IMR-90 (cell line): ENCODE measurements around the gene OSGIN1. TPM values are rescaled to one million over a fixed set of nuclear protein-coding genes. Genes with fewer than 3 reads are reported as not detected.

Experiments used
- ATAC-seq: fragments of 200-7000 bp; cut with Tn5 transposase; 2 replicates; pipeline ENCODE4 v1.9.1; 2020; ENCODE audit warnings: low read depth, mild to moderate bottlenecking, moderate library complexity
- BruUV-seq: library from RNA; stranded (reverse); fragments of 400-500 nt; replicated peaks from 2 replicates; lab custom pipeline; 2021; lab: Mats Ljungman, UMichigan
- CTCF ChIA-PET: fragments of 300-600 bp; formaldehyde crosslinking; extraction: SDS; loops from one replicate; lab custom pipeline; 2021; ENCODE audit warnings: antibody characterized with exemption; lab: Yijun Ruan, JAX
- POLR2A ChIA-PET: fragments of 300-600 bp; sonication (Branson Sonifier 250); formaldehyde crosslinking; loops from one replicate; lab custom pipeline; 2022; ENCODE audit warnings: antibody characterized with exemption; ENCODE audit not compliant: unreplicated experiment; lab: Charles Lee
- DNase-seq: peaks from one replicate; pipeline ENCODE4 v3.0.0; 2013
- H2AFZ ChIP-seq: replicated peaks from 2 replicates; pipeline ENCODE3; 2013; ENCODE audit warnings: low read length, mild to moderate bottlenecking; ENCODE audit not compliant: poor library complexity
- H2AK5ac ChIP-seq: 2 replicates; pipeline ENCODE4 v1.6.1; 2013; ENCODE audit warnings: low read depth, low read length, inconsistent platforms
- H2AK9ac ChIP-seq: replicated peaks from 2 replicates; pipeline ENCODE3; 2013; ENCODE audit warnings: mild to moderate bottlenecking, low read depth, low read length, moderate library complexity; ENCODE audit not compliant: poor library complexity
- H2BK120ac ChIP-seq: 2 replicates; pipeline ENCODE4 v1.6.1; 2013; ENCODE audit warnings: low read depth, low read length, inconsistent platforms
- H2BK15ac ChIP-seq: 3 replicates; pipeline ENCODE4 v1.6.1; 2013; ENCODE audit warnings: low read depth, low read length, inconsistent platforms
- H2BK20ac ChIP-seq: 2 replicates; pipeline ENCODE4 v1.6.1; 2013; ENCODE audit warnings: low read depth, mild to moderate bottlenecking, inconsistent platforms, low read length, moderate library complexity
- H2BK5ac ChIP-seq: 2 replicates; pipeline ENCODE4 v1.6.1; 2013; ENCODE audit warnings: mild to moderate bottlenecking, low read depth, low read length, inconsistent platforms; ENCODE audit not compliant: poor library complexity, severe bottlenecking
- H3K14ac ChIP-seq: replicated peaks from 2 replicates; pipeline ENCODE4 v1.6.1; 2013; ENCODE audit warnings: low read depth, low read length, inconsistent platforms
- H3K18ac ChIP-seq: 2 replicates; pipeline ENCODE4 v1.6.1; 2013; ENCODE audit warnings: low read depth, low read length, control low read depth
- H3K23ac ChIP-seq: 2 replicates; pipeline ENCODE4 v1.6.1; 2013; ENCODE audit warnings: low read depth, low read length, inconsistent platforms
- H3K27ac ChIP-seq: 2 replicates; pipeline ENCODE4 v1.5.1; 2013; ENCODE audit warnings: mild to moderate bottlenecking, control low read depth, low read length; ENCODE audit not compliant: insufficient read depth
- H3K27me3 ChIP-seq: 2 replicates; pipeline ENCODE4 v1.6.1; 2013; ENCODE audit warnings: low read length; ENCODE audit not compliant: control insufficient read depth, insufficient read depth
- H3K36me3 ChIP-seq: 2 replicates; pipeline ENCODE4 v1.6.1; 2013; ENCODE audit warnings: low read length, mixed read lengths; ENCODE audit not compliant: control insufficient read depth, insufficient read depth
- H3K4ac ChIP-seq: 2 replicates; pipeline ENCODE4 v1.6.1; 2013; ENCODE audit warnings: low read depth, low read length, inconsistent platforms
- H3K4me1 ChIP-seq: 2 replicates; pipeline ENCODE4 v1.6.1; 2013; ENCODE audit warnings: low read length, mixed read lengths; ENCODE audit not compliant: control insufficient read depth, insufficient read depth
- H3K4me2 ChIP-seq: 2 replicates; pipeline ENCODE4 v1.6.1; 2013; ENCODE audit warnings: low read depth, mild to moderate bottlenecking, control low read depth, low read length, moderate library complexity
- H3K4me3 ChIP-seq: 2 replicates; pipeline ENCODE4 v1.5.1; 2013; ENCODE audit warnings: low read depth, mild to moderate bottlenecking, control low read depth, low read length, moderate library complexity; ENCODE audit not compliant: insufficient read depth
- H3K56ac ChIP-seq: 2 replicates; pipeline ENCODE4 v1.6.1; 2013; ENCODE audit warnings: low read length, inconsistent platforms; ENCODE audit not compliant: insufficient read depth; ENCODE audit errors: extremely low read depth
- H3K79me1 ChIP-seq, 2 experiments: 2 replicates each; pipeline ENCODE4 v1.6.1; 2013; ENCODE audit warnings: low read length in 2 of 2, inconsistent platforms in 1 of 2, low read depth in 1 of 2
- H3K9ac ChIP-seq: 2 replicates; pipeline ENCODE4 v1.6.1; 2013; ENCODE audit warnings: low read depth, low read length, control low read depth
- H3K9me1 ChIP-seq: 2 replicates; pipeline ENCODE4 v1.6.1; 2013; ENCODE audit warnings: low read length, inconsistent platforms; ENCODE audit not compliant: insufficient read depth
- H3K9me3 ChIP-seq: 2 replicates; pipeline ENCODE4 v1.6.1; 2013; ENCODE audit warnings: low read length; ENCODE audit not compliant: control insufficient read depth, insufficient read depth
- H4K20me1 ChIP-seq: 2 replicates; pipeline ENCODE4 v1.6.1; 2013; ENCODE audit warnings: low read length, inconsistent platforms; ENCODE audit not compliant: insufficient read depth
- H4K5ac ChIP-seq: 2 replicates; pipeline ENCODE4 v1.6.1; 2013; ENCODE audit warnings: mild to moderate bottlenecking, low read depth, low read length, control low read depth
- H4K8ac ChIP-seq, 2 experiments: 2 replicates each; pipeline ENCODE4 v1.6.1; 2013; ENCODE audit warnings: low read depth in 2 of 2, low read length in 2 of 2, control low read depth in 1 of 2, inconsistent platforms in 1 of 2
- H4K91ac ChIP-seq: 2 replicates; pipeline ENCODE4 v1.6.1; 2013; ENCODE audit warnings: low read depth, low read length, inconsistent platforms; ENCODE audit not compliant: insufficient read depth
- BHLHE40 ChIP-seq: fragments of 150-350 bp; IDR thresholded peaks from 2 replicates; pipeline ENCODE4 v1.6.1; 2016; ENCODE audit warnings: mild to moderate bottlenecking, low read depth, low read length
- CHD1 ChIP-seq: IDR thresholded peaks from 2 replicates; pipeline ENCODE4 v1.6.1; 2012; ENCODE audit warnings: low read depth, low read length, improper control_type of control experiment
- CTCF ChIP-seq: conservative IDR thresholded peaks from 2 replicates; pipeline ENCODE4 v1.5.1; 2012; ENCODE audit warnings: mild to moderate bottlenecking, low read depth, low read length, improper control_type of control experiment
- ELK1 ChIP-seq: fragments of 150-350 bp; IDR thresholded peaks from 2 replicates; pipeline ENCODE4 v1.6.1; 2016; ENCODE audit warnings: low read depth, mild to moderate bottlenecking, low read length, moderate library complexity, borderline replicate concordance
- FOS ChIP-seq: fragments of 150-350 bp; IDR thresholded peaks from 2 replicates; pipeline ENCODE4 v1.6.1; 2016; ENCODE audit warnings: low read depth, low read length
- RAD21 ChIP-seq: IDR thresholded peaks from 2 replicates; pipeline ENCODE4 v1.6.1; 2012; ENCODE audit warnings: low read length, improper control_type of control experiment
- RCOR1 ChIP-seq: IDR thresholded peaks from 2 replicates; pipeline ENCODE4 v1.6.1; 2012; ENCODE audit warnings: mild to moderate bottlenecking, low read length, improper control_type of control experiment; ENCODE audit not compliant: insufficient replicate concordance
- RFX5 ChIP-seq: IDR thresholded peaks from 2 replicates; pipeline ENCODE4 v1.8.0; 2012; ENCODE audit warnings: low read depth, mild to moderate bottlenecking, low read length, moderate library complexity
- SMC3 ChIP-seq: fragments of 150-350 bp; IDR thresholded peaks from 2 replicates; pipeline ENCODE4 v1.6.1; 2016; ENCODE audit warnings: low read depth, mild to moderate bottlenecking, antibody characterized with exemption, low read length, moderate library complexity
- WGBS, 2 experiments: methylation state at CpG; one replicate each; pipeline versions ENCODE4 v1.1.5 to v1.1.7; 2013; ENCODE audit warnings: missing lambda C conversion rate in 2 of 2; ENCODE audit not compliant: insufficient read length in 1 of 2; ENCODE audit errors: extremely low coverage in 2 of 2; 5-methylcytosine and 5-hydroxymethylcytosine counted together
- dilution Hi-C: fragments of 300-500 bp; cut with HindIII; formaldehyde crosslinking; loops from one replicate; pipeline ENCODE4 v1.14.3; 2018; ENCODE audit warnings: low sequenced_read_pairs; ENCODE audit not compliant: unreplicated experiment
- in situ Hi-C: fragments of 300-500 bp; cut with MboI; formaldehyde crosslinking; loops from 3 replicates; pipeline ENCODE4 v1.14.3; 2019; ENCODE audit warnings: low sequenced_read_pairs, inconsistent platforms, mixed read lengths
- intact Hi-C: fragments of 100-400 bp; cut with micrococcal nuclease; formaldehyde crosslinking; loops from 2 replicates; pipeline ENCODE4 v1.10.0; 2022
- polyA plus RNA-seq, 3 experiments: library from polyadenylated mRNA; depleted of rRNA; stranded (reverse); fragments of >200 nt; gene quantifications; 2 replicates each; pipeline ENCODE4 v1.2.3, GENCODE V29; 2012; ENCODE audit warnings: low replicate concordance in 1 of 3
- total RNA-seq: library from RNA; depleted of rRNA; stranded (reverse); fragments of >200 nt; gene quantifications from 2 replicates; pipeline ENCODE4 v1.2.3, GENCODE V29; 2012

The OSGIN1 gene
- total and polyA plus RNA-seq, 2 of the 4 experiments (the other 2 are of a cell fraction), result 0.90 to 6.4 TPM

- Histone ChIP-seq H4K20me1 (no peaks in the 10 kb centered on the region), H3K27ac (no peak overlapping the region), H4K8ac (no peak overlapping the region), H3K4me1 (no peaks in the 10 kb centered on the region), H3K18ac (no peak overlapping the region), H2BK5ac (no peak overlapping the region), H3K4me3 (no peak overlapping the region), H3K27me3 (no peaks in the 10 kb centered on the region), H3K79me1 (no peaks in the 10 kb centered on the region), H2AFZ (no peak overlapping the region), H3K9ac (no peak overlapping the region), H3K4me2 (no peak overlapping the region), H3K36me3 (no peaks in the 10 kb centered on the region), H2BK15ac (no peak overlapping the region), H2AK9ac (peak overlapping the region; percentile 72), H3K4ac (no peak overlapping the region), H2BK120ac (no peak overlapping the region), H3K9me1 (peaks cover 4% of the 10 kb centered on the region), H3K56ac (no peak overlapping the region), H4K91ac (no peak overlapping the region), H2BK20ac (no peak overlapping the region), H3K14ac (no peak overlapping the region), H2AK5ac (no peak overlapping the region), H4K5ac (no peak overlapping the region), H3K9me3 (no peaks in the 10 kb centered on the region), H3K23ac (no peak overlapping the region)
- WGBS, 2 experiments, result 90% methylated on average over 7 of the region's 21 CpGs; no CpG with 5 or more reads in 1 of the 2 experiments
- DNase-seq (no peak), ATAC-seq (no peak)
- intact Hi-C loops, result no loop called here
- ChIA-PET CTCF (no interaction called here), POLR2A (no interaction called here)
- TF ChIP-seq RCOR1 (no peak), CHD1 (no peak), RFX5 (no peak), RAD21 (no peak), BHLHE40 (no peak), CTCF (no peak), SMC3 (no peak), ELK1 (no peak), FOS (no peak)
- dilution Hi-C loops, result no loop called here
- BruUV-seq, result no TSS peak
- in situ Hi-C loops, result no loop called here
These were observed 6.1 kb upstream of the OSGIN1 start for GRCh38 chr16:83946781-83947566.
